Fibroblast of lung (primary cell): ENCODE data around the gene FAM187B. TPM values are rescaled to one million over a fixed set of nuclear protein-coding genes. Genes with fewer than 3 reads are reported as not detected.

Experiments used
- DNase-seq, 2 donors: peaks; one replicate each; pipeline versions ENCODE4 v3.0.0 to v3.0.0-alpha.2; 2010; ENCODE audit warnings: low read depth in 2 of 2
- H2AFZ ChIP-seq: 2 replicates; pipeline ENCODE4 v1.5.1; 2012; ENCODE audit warnings: low read length, control low read depth, inconsistent platforms
- H3K27ac ChIP-seq: 2 replicates; pipeline ENCODE4 v1.5.1; 2011; ENCODE audit warnings: low read length, control low read depth; ENCODE audit not compliant: insufficient read depth
- H3K27me3 ChIP-seq: 2 replicates; pipeline ENCODE4 v1.5.1; 2011; ENCODE audit warnings: mild to moderate bottlenecking, low read length; ENCODE audit not compliant: control insufficient read depth, insufficient read depth
- H3K36me3 ChIP-seq: 2 replicates; pipeline ENCODE4 v1.5.1; 2011; ENCODE audit warnings: low read length; ENCODE audit not compliant: control insufficient read depth, insufficient read depth
- H3K4me1 ChIP-seq: 2 replicates; pipeline ENCODE4 v1.5.1; 2011; ENCODE audit warnings: low read length; ENCODE audit not compliant: control insufficient read depth, insufficient read depth; ENCODE audit errors: extremely low read depth
- H3K4me2 ChIP-seq: 2 replicates; pipeline ENCODE4 v1.5.1; 2011; ENCODE audit warnings: low read length, control low read depth; ENCODE audit not compliant: insufficient read depth; ENCODE audit errors: extremely low read depth
- H3K4me3 ChIP-seq, 4 experiments: fragments of 200-600 bp in 1 of 4; sonication (generic) in 1 of 4; replicated peaks in 1 of 4; 2 replicates each; pipeline ENCODE4 v1.5.1; 2011 to 2016; ENCODE audit warnings: low read length in 4 of 4, low read depth in 3 of 4, mild to moderate bottlenecking in 3 of 4, control low read depth in 2 of 4, inconsistent platforms in 1 of 4, mixed read lengths in 1 of 4; ENCODE audit not compliant: insufficient read depth in 1 of 4; ENCODE audit errors: control extremely low read depth in 1 of 4
- H3K79me2 ChIP-seq: 2 replicates; pipeline ENCODE4 v1.5.1; 2012; ENCODE audit warnings: mild to moderate bottlenecking, low read length, inconsistent platforms; ENCODE audit not compliant: control insufficient read depth, insufficient read depth
- H3K9ac ChIP-seq: 2 replicates; pipeline ENCODE4 v1.5.1; 2011; ENCODE audit warnings: mild to moderate bottlenecking, low read length, control low read depth; ENCODE audit not compliant: insufficient read depth
- H3K9me3 ChIP-seq: 2 replicates; pipeline ENCODE4 v1.5.1; 2012; ENCODE audit warnings: low read depth, low read length; ENCODE audit not compliant: control insufficient read depth, insufficient read depth
- H4K20me1 ChIP-seq: 2 replicates; pipeline ENCODE4 v1.5.1; 2011; ENCODE audit warnings: low read length; ENCODE audit not compliant: control insufficient read depth, insufficient read depth; ENCODE audit errors: extremely low read depth
- CTCF ChIP-seq, 2 donors: IDR thresholded peaks in 1 of 2; conservative IDR thresholded peaks in 1 of 2; 1 replicate in 1 of 2; 2 replicates in 1 of 2; pipeline ENCODE4 v1.5.1; 2011 to 2012; ENCODE audit warnings: low read length in 2 of 2, control low read depth in 1 of 2, inconsistent platforms in 1 of 2, low read depth in 1 of 2, mild to moderate bottlenecking in 1 of 2
- EZH2 ChIP-seq: IDR thresholded peaks from 2 replicates; pipeline ENCODE4 v1.5.1; 2012; ENCODE audit warnings: low read length, control low read depth, mild to moderate bottlenecking; ENCODE audit errors: missing control alignments
- polyA plus RNA-seq, 2 donors: library from polyadenylated mRNA; depleted of rRNA in 1 of 2; stranded (reverse) in 1 of 2; unstranded in 1 of 2; fragments of >200 nt; gene quantifications; 2 replicates each; pipeline ENCODE4 v1.2.1, GENCODE V29; 2011 to 2012; ENCODE audit warnings: missing spikeins in 1 of 2
- total RNA-seq: library from RNA; depleted of rRNA; stranded (reverse); fragments of >200 nt; gene quantifications from 2 replicates; pipeline ENCODE4 v1.2.1, GENCODE V29; 2014

FAM187B gene
- total and polyA plus RNA-seq, 2 donors (not counting 1 experiment from before 2014, with no cell fraction given) = not detected

- DNase-seq = no peak
- no peak overlapping the region for H3K9ac ChIP-seq
- no peak overlapping the region for H3K4me2 ChIP-seq
- H3K9me3 ChIP-seq = no peaks in the 10 kb centered on the region
- no peak overlapping the region for H3K27ac ChIP-seq
- no peaks in the 10 kb centered on the region for H3K79me2 ChIP-seq
- no peaks in the 10 kb centered on the region for H4K20me1 ChIP-seq
- no peaks in the 10 kb centered on the region for H3K4me1 ChIP-seq
- no peaks in the 10 kb centered on the region for H3K36me3 ChIP-seq
- H3K27me3 ChIP-seq = peaks cover 5% of the 10 kb centered on the region
- TF ChIP-seq CTCF (conservative IDR thresholded peaks at IDR 0.05 in 1 of 2, IDR thresholded peaks at IDR 0.05 in 1 of 2; ENCODE audit: low read depth in 1 of 2, low read length in 2 of 2) = no peak
- TF ChIP-seq EZH2 = no peak
- H2AFZ ChIP-seq = no peak overlapping the region
- H3K4me3 ChIP-seq = no peak overlapping the region
These were observed 2.6 kb downstream of the FAM187B start for GRCh38 chr19:35225951-35226350.

- no peak overlapping the region for H3K4me2 ChIP-seq
- no peaks in the 10 kb centered on the region for H4K20me1 ChIP-seq
- H3K27ac ChIP-seq = no peak overlapping the region
- H3K27me3 ChIP-seq = peaks cover 5% of the 10 kb centered on the region
- H3K9ac ChIP-seq = no peak overlapping the region
- H3K4me1 ChIP-seq = no peaks in the 10 kb centered on the region
- no peaks in the 10 kb centered on the region for H3K9me3 ChIP-seq
- no peaks in the 10 kb centered on the region for H3K79me2 ChIP-seq
- no peak overlapping the region for H3K4me3 ChIP-seq
- DNase-seq = no peak
- no peaks in the 10 kb centered on the region for H3K36me3 ChIP-seq
- TF ChIP-seq CTCF (conservative IDR thresholded peaks at IDR 0.05 in 1 of 2, IDR thresholded peaks at IDR 0.05 in 1 of 2; ENCODE audit: low read depth in 1 of 2, low read length in 2 of 2) (no peak), EZH2 (no peak)
- H2AFZ ChIP-seq = no peak overlapping the region
These were observed 3.6 kb downstream of the FAM187B start for GRCh38 chr19:35224681-35225571.

DNA sequence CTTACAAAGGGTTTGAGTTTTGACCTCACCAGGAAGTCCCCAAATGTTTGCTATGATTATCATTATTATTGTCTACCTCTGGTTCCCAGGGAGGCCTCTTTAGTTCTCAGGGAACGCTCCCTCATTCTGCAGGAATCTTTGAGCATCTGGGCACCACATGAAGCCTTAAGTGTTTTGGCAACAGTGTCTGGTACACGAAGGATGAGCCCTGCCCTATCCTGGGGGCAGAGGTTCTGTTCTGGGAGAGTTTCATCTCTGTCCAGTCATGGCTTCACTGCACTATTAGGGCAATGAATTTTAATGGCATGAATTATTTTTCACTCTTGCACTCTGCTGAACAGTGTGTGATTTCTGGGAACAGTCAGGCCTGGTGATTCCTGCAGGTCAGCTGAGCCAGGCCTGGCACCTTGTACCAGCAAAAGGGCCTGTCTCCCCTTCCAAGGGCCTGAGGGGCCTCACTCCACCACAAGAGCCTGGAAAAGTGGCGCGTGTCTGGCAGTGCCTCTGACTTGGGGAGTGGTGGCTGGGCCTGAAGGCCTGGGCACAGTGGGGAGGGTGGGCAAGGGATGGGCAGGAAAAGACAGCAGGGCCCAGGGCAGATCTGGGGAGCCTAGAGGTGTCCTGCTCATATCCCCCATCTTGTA lies 4.6 kb downstream of the FAM187B start:
- Histone ChIP-seq H3K4me1 (no peaks in the 10 kb centered on the region), H3K9ac (no peak overlapping the region), H3K79me2 (no peaks in the 10 kb centered on the region), H3K4me3 (no peak overlapping the region), H3K4me2 (no peak overlapping the region), H3K27me3 (peaks cover 5% of the 10 kb centered on the region), H3K27ac (no peak overlapping the region), H4K20me1 (no peaks in the 10 kb centered on the region), H3K36me3 (no peaks in the 10 kb centered on the region), H2AFZ (no peak overlapping the region), H3K9me3 (no peaks in the 10 kb centered on the region)
- no peak for DNase-seq
- TF ChIP-seq EZH2 (no peak), CTCF (conservative IDR thresholded peaks at IDR 0.05 in 1 of 2, IDR thresholded peaks at IDR 0.05 in 1 of 2; ENCODE audit: low read depth in 1 of 2, low read length in 2 of 2) (no peak)
